HFFc6 (cell line): ENCODE measurements around the gene MEP1B. TPM values are rescaled to one million over a fixed set of nuclear protein-coding genes. Genes with fewer than 3 reads are reported as not detected.
"Not testable (repeated sequence)": the region's sequence is repeated elsewhere in the genome, so short reads cannot be mapped to it uniquely, and the experiment has no call there.

Source experiments
- DNase-seq: peaks from one replicate; pipeline ENCODE4 v3.0.0-alpha.2; 2018
- H3K27ac Mint-ChIP-seq: 2 replicates; pipeline ENCODE4 v1.8.0; 2020; ENCODE audit warnings: mild to moderate bottlenecking, mixed read lengths
- H3K27me3 Mint-ChIP-seq: 2 replicates; pipeline ENCODE4 v1.8.0; 2021; ENCODE audit warnings: mild to moderate bottlenecking, moderate library complexity, mixed read lengths; ENCODE audit not compliant: insufficient read depth
- H3K36me3 Mint-ChIP-seq: 2 replicates; pipeline ENCODE4 v1.8.0; 2021; ENCODE audit warnings: low read depth, mixed read lengths
- H3K4me1 Mint-ChIP-seq: 2 replicates; pipeline ENCODE4 v1.8.0; 2020; ENCODE audit warnings: low read depth, mixed read lengths
- H3K4me3 Mint-ChIP-seq: 2 replicates; pipeline ENCODE4 v1.8.0; 2020; ENCODE audit warnings: mild to moderate bottlenecking, moderate library complexity, mixed read lengths
- H3K9me3 Mint-ChIP-seq: 2 replicates; pipeline ENCODE4 v1.8.0; 2020; ENCODE audit warnings: mild to moderate bottlenecking, mixed read lengths
- total RNA-seq, 6 experiments: library from RNA; stranded (reverse); fragmentation: NEBNext Ultra II Directional; extraction: Animal tissue kit (Norgen Biotek cat#: 25700); gene quantifications; 2 replicates in 1 of 6; 3 replicates in 5 of 6; pipeline ENCODE4 v1.2.3, GENCODE V29; 2021
- TF ChIP-seq, protein P1 (sequence below): fragments of 200-600 bp; sonication (generic); IDR thresholded peaks from 2 replicates; pipeline ENCODE4 v1.5.0; 2021; ENCODE audit warnings: antibody characterized with exemption, mild to moderate bottlenecking

MEP1B gene
- total RNA-seq, 6 experiments from 2014 or later = not detected

- TF ChIP-seq, protein P1, sequence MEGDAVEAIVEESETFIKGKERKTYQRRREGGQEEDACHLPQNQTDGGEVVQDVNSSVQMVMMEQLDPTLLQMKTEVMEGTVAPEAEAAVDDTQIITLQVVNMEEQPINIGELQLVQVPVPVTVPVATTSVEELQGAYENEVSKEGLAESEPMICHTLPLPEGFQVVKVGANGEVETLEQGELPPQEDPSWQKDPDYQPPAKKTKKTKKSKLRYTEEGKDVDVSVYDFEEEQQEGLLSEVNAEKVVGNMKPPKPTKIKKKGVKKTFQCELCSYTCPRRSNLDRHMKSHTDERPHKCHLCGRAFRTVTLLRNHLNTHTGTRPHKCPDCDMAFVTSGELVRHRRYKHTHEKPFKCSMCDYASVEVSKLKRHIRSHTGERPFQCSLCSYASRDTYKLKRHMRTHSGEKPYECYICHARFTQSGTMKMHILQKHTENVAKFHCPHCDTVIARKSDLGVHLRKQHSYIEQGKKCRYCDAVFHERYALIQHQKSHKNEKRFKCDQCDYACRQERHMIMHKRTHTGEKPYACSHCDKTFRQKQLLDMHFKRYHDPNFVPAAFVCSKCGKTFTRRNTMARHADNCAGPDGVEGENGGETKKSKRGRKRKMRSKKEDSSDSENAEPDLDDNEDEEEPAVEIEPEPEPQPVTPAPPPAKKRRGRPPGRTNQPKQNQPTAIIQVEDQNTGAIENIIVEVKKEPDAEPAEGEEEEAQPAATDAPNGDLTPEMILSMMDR = peak; percentile 88
- Mint-ChIP-seq H3K27me3 (no peaks in the 10 kb centered on the region; the same call in 1 of the 2 replicates), H3K4me1 (peaks cover 7% of the 10 kb centered on the region), H3K27ac (no peak overlapping the region), H3K4me3 (peak overlapping the region; percentile 70), H3K36me3 (no peaks in the 10 kb centered on the region), H3K9me3 (no peaks in the 10 kb centered on the region)
- DNase-seq = peak; percentile 77
These were observed 31.7 kb upstream of the MEP1B start for GRCh38 chr18:32158108-32158624.

DNA sequence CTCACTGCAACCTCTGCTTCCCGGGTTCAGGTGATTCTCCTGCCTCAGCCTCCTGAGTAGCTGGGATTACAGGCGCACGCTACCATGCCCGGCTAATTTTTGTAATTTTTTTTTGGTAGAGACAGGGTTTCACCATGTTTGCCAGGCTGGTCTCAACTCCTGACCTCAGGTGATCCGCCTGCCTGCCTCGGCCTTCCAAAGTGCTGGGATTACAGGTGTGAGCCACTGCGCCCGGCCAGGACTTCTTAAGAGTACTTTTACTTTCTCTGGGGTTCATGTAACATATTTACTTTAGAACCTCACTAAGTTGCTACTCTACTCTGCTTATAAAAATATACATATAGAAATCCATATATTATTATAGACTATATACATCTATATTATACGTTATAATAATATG, 31.2 kb upstream of the MEP1B start:
- not testable (repeated sequence) for DNase-seq, H3K27ac Mint-ChIP-seq, H3K9me3 Mint-ChIP-seq, H3K27me3 Mint-ChIP-seq, H3K36me3 Mint-ChIP-seq, H3K4me1 Mint-ChIP-seq
- H3K4me3 Mint-ChIP-seq = peak overlapping the region; percentile 70; the same call in 1 of the 2 replicates

DNA sequence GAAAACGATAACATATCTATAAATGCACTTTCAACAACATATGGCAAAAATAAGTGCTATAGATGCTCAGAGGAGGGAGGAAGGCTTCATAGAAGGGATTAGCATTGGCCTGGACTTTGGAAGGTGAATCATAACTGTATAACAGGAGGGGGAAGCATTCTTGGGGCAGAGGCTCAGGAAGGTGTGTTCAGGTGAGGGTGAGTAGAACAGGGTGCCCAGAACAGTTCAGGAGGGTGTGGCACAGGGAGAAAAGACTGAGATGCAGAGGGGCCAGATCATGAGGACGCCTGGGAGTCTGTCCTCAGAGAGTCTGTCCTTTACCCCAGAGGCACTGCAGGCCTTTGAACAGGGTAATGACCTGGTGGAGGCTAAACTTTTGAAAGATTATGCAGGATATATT, 29.3 kb upstream of the MEP1B start:
- Mint-ChIP-seq H3K36me3 (no peaks in the 10 kb centered on the region), H3K9me3 (no peaks in the 10 kb centered on the region), H3K4me3 (no peak overlapping the region), H3K27ac (no peak overlapping the region), H3K27me3 (no peaks in the 10 kb centered on the region; the same call in 1 of the 2 replicates), H3K4me1 (peaks cover 7% of the 10 kb centered on the region)
- TF ChIP-seq, protein P1 = no peak
- DNase-seq = no peak

DNA sequence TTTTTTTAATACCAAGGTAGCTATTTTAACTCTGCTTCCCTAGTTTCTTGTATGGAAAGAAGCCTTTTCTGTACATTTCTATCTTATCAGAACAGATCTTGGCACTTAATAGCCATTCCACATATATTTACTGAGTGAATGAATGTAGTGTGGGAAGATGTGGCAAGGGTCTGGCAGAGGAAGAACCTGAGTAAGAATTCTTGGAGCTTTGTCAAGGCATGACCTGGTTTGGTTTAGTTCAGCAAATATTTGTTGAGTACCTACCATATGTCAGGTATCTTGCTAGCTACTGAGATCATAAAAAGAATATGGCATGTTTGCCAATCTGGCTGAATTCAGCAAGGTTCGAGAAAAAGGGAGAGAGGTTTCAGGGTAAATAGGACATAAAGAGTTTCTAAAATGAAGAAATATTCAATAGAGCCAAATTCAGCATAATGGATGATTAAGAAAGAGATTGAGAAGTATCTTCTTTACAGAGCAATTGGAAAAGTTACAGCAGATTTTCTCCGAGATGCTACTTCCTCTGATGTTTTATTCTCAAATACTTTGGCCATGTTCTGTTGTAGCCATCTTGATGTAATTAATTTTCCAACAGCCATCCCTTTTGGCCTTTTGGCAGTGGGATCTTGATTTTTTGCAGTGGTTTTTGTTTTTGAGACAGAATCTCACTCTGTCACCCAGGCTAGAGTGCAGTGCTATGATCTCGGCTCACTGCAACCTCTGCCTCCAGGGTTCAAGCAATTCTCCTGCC, 21.7 kb upstream of the MEP1B start:
- Mint-ChIP-seq H3K4me3 (no peak overlapping the region), H3K27me3 (peaks cover 6% of the 10 kb centered on the region; the same call in 1 of the 2 replicates), H3K36me3 (no peaks in the 10 kb centered on the region), H3K27ac (no peak overlapping the region), H3K9me3 (no peaks in the 10 kb centered on the region), H3K4me1 (no peaks in the 10 kb centered on the region)
- no peak for DNase-seq
- TF ChIP-seq, protein P1 = no peak

DNA sequence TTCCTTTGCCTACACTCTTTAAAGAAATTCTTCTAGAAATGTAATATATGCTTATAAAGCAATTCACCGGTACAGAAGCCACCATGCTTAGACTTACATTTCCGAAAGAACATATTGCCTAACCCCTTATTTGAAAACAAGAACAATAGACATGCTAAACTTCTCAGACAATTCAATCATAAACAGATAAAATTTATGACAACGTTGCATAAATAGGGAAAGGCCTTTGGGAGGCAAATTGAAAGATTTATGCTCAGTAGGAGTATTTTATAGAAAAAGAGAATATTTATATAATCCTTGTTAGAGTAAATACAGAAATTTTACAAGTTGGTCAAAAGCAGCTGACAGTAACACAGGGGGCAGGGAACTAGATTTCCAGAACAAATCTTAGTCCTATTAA, 16.2 kb upstream of the MEP1B start:
- Mint-ChIP-seq H3K27ac (no peak overlapping the region), H3K4me3 (no peak overlapping the region), H3K27me3 (peaks cover 3% of the 10 kb centered on the region; the same call in 1 of the 2 replicates), H3K9me3 (no peaks in the 10 kb centered on the region), H3K36me3 (no peaks in the 10 kb centered on the region), H3K4me1 (no peaks in the 10 kb centered on the region)
- no peak for DNase-seq
- TF ChIP-seq, protein P1 = no peak

- H3K27me3 Mint-ChIP-seq = peaks cover 3% of the 10 kb centered on the region; the same call in 1 of the 2 replicates
- no peaks in the 10 kb centered on the region for H3K36me3 Mint-ChIP-seq
- no peak overlapping the region for H3K4me3 Mint-ChIP-seq
- no peaks in the 10 kb centered on the region for H3K4me1 Mint-ChIP-seq
- no peaks in the 10 kb centered on the region for H3K9me3 Mint-ChIP-seq
- DNase-seq = no peak
- H3K27ac Mint-ChIP-seq = no peak overlapping the region
- TF ChIP-seq, protein P1 = no peak
These were observed 15.1 kb upstream of the MEP1B start for GRCh38 chr18:32174719-32175118.
